ENCODE data around the gene UXT. TPM values are rescaled to one million over a fixed set of nuclear protein-coding genes. Genes with fewer than 3 reads are reported as not detected.
"Not testable (repeated sequence)": the region's sequence is repeated elsewhere in the genome, so short reads cannot be mapped to it uniquely, and the experiment has no call there.

Gene UXT
- total and polyA plus RNA-seq, 4 donors: 34.0 to 99.0 (median 65.3) TPM

DNA sequence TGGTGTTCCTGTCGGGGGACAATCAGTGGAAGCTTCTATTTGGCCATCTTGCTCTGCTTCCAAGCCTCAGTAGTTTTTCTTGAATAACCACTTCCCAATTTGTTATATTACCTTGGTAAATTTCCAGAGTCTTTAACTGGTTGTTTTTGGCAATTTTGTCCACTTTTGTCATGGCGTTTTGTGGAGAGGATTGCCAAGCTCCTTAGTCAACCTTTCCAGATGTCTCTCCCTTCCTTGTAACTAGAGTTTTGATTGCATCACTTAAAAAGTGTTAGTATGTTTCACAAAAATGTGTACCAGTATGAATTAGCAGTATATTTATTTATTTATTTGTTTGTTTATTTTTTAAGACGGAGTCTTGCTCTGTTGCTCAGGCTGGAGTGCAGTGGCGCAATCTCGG, 15.8 kb upstream of the UXT start:
- no peaks in the 10 kb centered on the region for H3K4me1 ChIP-seq (ENCODE audit: control insufficient read depth in 4 of 4, insufficient read depth in 4 of 4, low read length in 3 of 4)
- WGBS: 80% methylated on average over 5 of the region's 5 CpGs
- H3K9ac ChIP-seq (ENCODE audit: low read depth in 1 of 2, low read length in 2 of 2): no peak overlapping the region
- H3K9me3 ChIP-seq (ENCODE audit: control insufficient read depth in 4 of 4, low read length in 3 of 4): no peaks in the 10 kb centered on the region
- no peak overlapping the region for H3K27ac ChIP-seq (ENCODE audit: low read depth in 1 of 2, low read length in 2 of 2)
- H3K27me3 ChIP-seq (ENCODE audit: control insufficient read depth in 4 of 4, insufficient read depth in 4 of 4, low read length in 3 of 4): no peaks in the 10 kb centered on the region
- no peak overlapping the region for H3K4me3 ChIP-seq (ENCODE audit: low read depth in 1 of 3, low read length in 3 of 3)
- TF ChIP-seq RAD21 (IDR thresholded peaks at IDR 0.05) (no peak), RXRA (IDR thresholded peaks at IDR 0.05) (no peak)
- DNase-seq (ENCODE audit: low spot score): no peak
- no peaks in the 10 kb centered on the region for H3K36me3 ChIP-seq (ENCODE audit: control insufficient read depth in 4 of 4, insufficient read depth in 3 of 4, low read depth in 1 of 4, low read length in 3 of 4)

- DNase-seq (ENCODE audit: low spot score); H3K36me3 ChIP-seq (ENCODE audit: control insufficient read depth in 4 of 4, insufficient read depth in 3 of 4, low read depth in 1 of 4, low read length in 3 of 4); H3K9ac ChIP-seq (ENCODE audit: low read depth in 1 of 2, low read length in 2 of 2); H3K4me3 ChIP-seq (ENCODE audit: low read depth in 1 of 3, low read length in 3 of 3); H3K27ac ChIP-seq (ENCODE audit: low read depth in 1 of 2, low read length in 2 of 2); H3K27me3 ChIP-seq (ENCODE audit: control insufficient read depth in 4 of 4, insufficient read depth in 4 of 4, low read length in 3 of 4); H3K4me1 ChIP-seq (ENCODE audit: control insufficient read depth in 4 of 4, insufficient read depth in 4 of 4, low read length in 3 of 4); H3K9me3 ChIP-seq (ENCODE audit: control insufficient read depth in 4 of 4, low read length in 3 of 4): not testable (repeated sequence)
- 96% methylated on average over 4 of the region's 4 CpGs for WGBS
Observed at GRCh38 chrX:47665797-47666196, 6.8 kb upstream of the UXT start.

DNA sequence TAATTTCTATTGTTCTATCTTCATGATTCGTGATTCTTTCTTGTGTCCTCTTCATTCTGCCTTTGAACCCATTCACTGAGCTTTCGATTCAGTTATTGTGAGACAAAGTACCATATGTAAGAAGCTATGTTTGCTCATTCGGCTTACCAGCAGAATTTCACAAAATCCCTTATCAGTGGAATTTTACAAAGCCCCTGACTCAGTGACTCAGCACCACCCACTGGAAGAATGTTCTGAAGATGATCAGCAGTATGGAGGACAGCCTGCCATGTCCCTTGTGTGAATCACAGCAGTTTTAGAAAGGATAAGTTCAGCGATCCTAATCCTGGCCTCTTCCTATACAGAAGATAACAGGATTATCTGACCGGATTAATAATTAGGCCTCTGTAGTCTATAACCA, 5.8 kb upstream of the UXT start:
- no peak for DNase-seq (ENCODE audit: low spot score)

GRCh38 chrX:47662144-47662657, 3.2 kb upstream of the UXT start:
- no peak for TF ChIP-seq TAF1 (conservative IDR thresholded peaks at IDR 0.05)
- TF ChIP-seq JUND (IDR thresholded peaks at IDR 0.05): no peak
- TF ChIP-seq, protein P1, sequence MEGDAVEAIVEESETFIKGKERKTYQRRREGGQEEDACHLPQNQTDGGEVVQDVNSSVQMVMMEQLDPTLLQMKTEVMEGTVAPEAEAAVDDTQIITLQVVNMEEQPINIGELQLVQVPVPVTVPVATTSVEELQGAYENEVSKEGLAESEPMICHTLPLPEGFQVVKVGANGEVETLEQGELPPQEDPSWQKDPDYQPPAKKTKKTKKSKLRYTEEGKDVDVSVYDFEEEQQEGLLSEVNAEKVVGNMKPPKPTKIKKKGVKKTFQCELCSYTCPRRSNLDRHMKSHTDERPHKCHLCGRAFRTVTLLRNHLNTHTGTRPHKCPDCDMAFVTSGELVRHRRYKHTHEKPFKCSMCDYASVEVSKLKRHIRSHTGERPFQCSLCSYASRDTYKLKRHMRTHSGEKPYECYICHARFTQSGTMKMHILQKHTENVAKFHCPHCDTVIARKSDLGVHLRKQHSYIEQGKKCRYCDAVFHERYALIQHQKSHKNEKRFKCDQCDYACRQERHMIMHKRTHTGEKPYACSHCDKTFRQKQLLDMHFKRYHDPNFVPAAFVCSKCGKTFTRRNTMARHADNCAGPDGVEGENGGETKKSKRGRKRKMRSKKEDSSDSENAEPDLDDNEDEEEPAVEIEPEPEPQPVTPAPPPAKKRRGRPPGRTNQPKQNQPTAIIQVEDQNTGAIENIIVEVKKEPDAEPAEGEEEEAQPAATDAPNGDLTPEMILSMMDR (IDR thresholded peaks at IDR 0.05; ENCODE audit: low read depth, low read length, missing input control): no peak
- no peak for TF ChIP-seq REST (IDR thresholded peaks at IDR 0.05)
- TF ChIP-seq ZBTB33 (IDR thresholded peaks at IDR 0.05): no peak
- TF ChIP-seq FOXA2 (IDR thresholded peaks at IDR 0.05): no peak
- TF ChIP-seq YY1 (IDR thresholded peaks at IDR 0.05): no peak
- TF ChIP-seq FOXA1 (IDR thresholded peaks at IDR 0.05): no peak
- no peak for TF ChIP-seq HNF4A (conservative IDR thresholded peaks at IDR 0.05)
- no peaks in the 10 kb centered on the region for H3K27me3 ChIP-seq (ENCODE audit: control insufficient read depth in 4 of 4, insufficient read depth in 4 of 4, low read length in 3 of 4)
- no peak overlapping the region for H3K4me3 ChIP-seq (ENCODE audit: low read depth in 1 of 3, low read length in 3 of 3)
- DNase-seq (ENCODE audit: low spot score): no peak
- H3K27ac ChIP-seq (ENCODE audit: low read depth in 1 of 2, low read length in 2 of 2): no peak overlapping the region
- no peak overlapping the region for H3K9ac ChIP-seq (ENCODE audit: low read depth in 1 of 2, low read length in 2 of 2)
- no peaks in the 10 kb centered on the region for H3K9me3 ChIP-seq (ENCODE audit: control insufficient read depth in 4 of 4, low read length in 3 of 4)
- H3K4me1 ChIP-seq (ENCODE audit: control insufficient read depth in 4 of 4, insufficient read depth in 4 of 4, low read length in 3 of 4): peaks cover 0 to 2% (median 0%) of the 10 kb centered on the region in 4 donors
- 91% methylated on average over 1 of the region's 1 CpG for WGBS
- peaks cover 0 to under 1% (median 0%) of the 10 kb centered on the region in 4 donors for H3K36me3 ChIP-seq (ENCODE audit: control insufficient read depth in 4 of 4, insufficient read depth in 3 of 4, low read depth in 1 of 4, low read length in 3 of 4)

More for the DNA sequence above, 5.8 kb upstream of the UXT start:
- no peak overlapping the region for H3K9ac ChIP-seq (ENCODE audit: low read depth in 1 of 2, low read length in 2 of 2)
- TF ChIP-seq TAF1 (conservative IDR thresholded peaks at IDR 0.05): no peak
- TF ChIP-seq, protein P2, sequence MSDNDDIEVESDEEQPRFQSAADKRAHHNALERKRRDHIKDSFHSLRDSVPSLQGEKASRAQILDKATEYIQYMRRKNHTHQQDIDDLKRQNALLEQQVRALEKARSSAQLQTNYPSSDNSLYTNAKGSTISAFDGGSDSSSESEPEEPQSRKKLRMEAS (IDR thresholded peaks at IDR 0.05): no peak
- no peaks in the 10 kb centered on the region for H3K9me3 ChIP-seq (ENCODE audit: control insufficient read depth in 4 of 4, low read length in 3 of 4)
- no peaks in the 10 kb centered on the region for H3K36me3 ChIP-seq (ENCODE audit: control insufficient read depth in 4 of 4, insufficient read depth in 3 of 4, low read depth in 1 of 4, low read length in 3 of 4)
- H3K27me3 ChIP-seq (ENCODE audit: control insufficient read depth in 4 of 4, insufficient read depth in 4 of 4, low read length in 3 of 4): no peaks in the 10 kb centered on the region
- no peak overlapping the region for H3K27ac ChIP-seq (ENCODE audit: low read depth in 1 of 2, low read length in 2 of 2)
- WGBS: 87% methylated on average over 5 of the region's 5 CpGs
- no peak overlapping the region for H3K4me3 ChIP-seq (ENCODE audit: low read depth in 1 of 3, low read length in 3 of 3)
- H3K4me1 ChIP-seq (ENCODE audit: control insufficient read depth in 4 of 4, insufficient read depth in 4 of 4, low read length in 3 of 4): no peaks in the 10 kb centered on the region

Data from liver (tissue), 9 donors.